ENCODE results near the gene RNF44.
"Not testable (repeated sequence)": the region's sequence is repeated elsewhere in the genome, so short reads cannot be mapped to it uniquely, and the experiment has no call there.

RNF44 gene

DNA sequence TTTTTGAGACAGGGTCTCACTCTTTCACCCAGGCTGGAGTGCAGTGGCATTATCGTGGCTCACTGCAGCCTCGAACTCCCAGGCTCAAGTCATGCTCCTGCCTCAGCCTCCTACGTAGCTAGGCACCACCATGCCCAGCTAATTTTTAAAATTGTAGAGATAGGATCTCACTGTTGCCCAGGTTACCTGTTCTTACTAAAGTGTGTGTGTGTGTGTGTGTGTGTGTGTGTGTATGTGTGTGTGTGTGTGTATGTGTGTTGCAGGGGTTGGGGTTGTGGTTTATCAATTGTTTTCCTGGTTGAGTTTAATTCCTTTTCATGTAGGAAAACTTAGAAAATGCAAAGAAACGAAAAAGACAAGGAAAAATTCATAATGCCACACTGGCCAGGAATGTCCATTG, 21.8 kb downstream of the RNF44 start:
- DNase-seq, result no peak

DNA sequence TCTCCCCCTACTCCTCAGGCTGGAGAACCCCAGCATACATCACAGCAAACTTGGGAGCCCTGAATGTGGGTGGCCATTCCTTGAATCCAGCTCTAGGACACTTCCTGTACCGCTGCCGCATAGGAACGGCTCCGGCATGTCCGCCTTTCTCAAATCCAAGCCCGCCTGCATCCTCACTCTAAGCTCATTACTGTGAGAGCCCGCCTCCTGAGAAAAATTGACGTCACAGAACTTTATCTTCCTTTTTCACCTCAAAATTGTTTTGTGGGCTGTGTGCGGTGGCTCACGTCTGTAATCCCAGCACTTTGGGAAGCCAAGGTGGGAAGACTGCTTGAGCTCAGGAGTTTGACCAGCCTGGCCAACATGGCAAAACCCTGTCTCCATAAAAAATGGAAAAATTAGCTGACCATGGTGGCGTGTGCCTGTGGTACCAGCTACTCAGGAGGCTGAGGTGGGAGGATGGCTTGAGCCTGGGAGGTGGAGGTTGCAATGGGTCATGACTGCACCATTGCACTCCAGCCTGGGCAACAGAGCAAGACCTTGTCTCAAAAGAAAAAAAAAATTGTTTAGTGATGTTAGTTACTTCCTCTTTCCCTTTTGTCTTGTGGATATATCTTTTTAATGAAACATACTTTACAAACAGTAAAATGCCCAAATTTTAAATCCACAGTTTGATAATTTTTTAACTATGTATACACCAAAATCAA, 22.8 kb downstream of the RNF44 start:
- DNase-seq, result no peak

DNA sequence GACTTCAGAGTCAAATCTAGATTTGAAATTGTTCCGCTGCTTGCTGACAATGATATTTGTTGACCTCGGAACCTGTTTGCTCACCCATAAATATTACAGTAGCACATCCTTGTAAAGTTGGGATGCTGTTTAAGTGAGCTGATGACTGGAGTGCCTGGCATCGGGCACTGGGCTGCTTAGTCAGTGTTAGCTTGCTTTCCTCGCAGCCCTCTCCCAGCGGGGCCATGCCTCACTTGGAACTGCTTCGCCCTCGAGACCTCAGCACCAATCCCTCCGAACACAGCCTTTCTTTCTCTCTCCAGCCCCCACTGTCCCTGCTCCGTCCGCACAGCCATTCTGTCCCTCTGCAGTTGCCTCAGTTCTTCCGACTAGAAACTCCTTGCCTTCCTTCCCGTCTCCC, 23.4 kb downstream of the RNF44 start:
- DNase-seq, result no peak

DNA sequence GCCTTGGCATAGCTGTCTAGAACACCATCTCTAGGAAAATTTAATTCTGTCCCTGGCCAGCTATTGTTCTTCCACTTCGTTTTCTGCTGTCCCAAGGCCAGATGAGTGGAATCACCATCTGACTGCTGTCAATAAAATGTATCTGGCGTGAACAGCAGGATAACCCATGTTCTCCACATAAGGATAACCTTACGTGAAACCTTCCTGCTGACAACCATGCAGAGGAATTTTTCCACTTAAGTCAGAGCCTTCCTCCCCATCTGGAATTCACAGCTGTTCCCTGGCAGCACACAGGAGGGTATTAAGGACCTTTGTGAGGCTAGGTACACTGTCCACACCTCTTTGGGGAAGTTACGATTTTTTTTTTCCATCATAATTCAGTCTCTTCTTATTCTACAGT, 28.6 kb downstream of the RNF44 start:
- DNase-seq, result no peak

DNA sequence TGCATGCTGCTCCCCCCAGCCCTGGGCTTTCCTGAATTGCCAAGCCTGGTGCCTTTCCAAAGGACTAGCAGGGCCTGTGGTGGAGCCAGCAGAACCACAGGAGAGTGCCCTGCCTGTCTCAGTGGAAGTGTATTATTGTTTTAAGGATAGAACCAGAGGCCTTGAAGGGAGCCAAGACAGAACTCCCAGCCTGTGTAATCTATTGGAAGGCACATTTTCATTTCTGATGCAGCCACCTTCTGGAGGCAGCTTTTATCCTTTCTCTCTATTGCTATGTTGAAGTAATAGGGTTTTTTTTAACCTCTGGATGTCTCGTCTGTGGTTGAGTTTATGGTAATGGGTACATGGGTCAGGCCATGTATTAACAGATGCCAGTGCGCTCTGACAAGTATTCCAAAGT, 29.3 kb downstream of the RNF44 start:
- no peak for DNase-seq

DNA sequence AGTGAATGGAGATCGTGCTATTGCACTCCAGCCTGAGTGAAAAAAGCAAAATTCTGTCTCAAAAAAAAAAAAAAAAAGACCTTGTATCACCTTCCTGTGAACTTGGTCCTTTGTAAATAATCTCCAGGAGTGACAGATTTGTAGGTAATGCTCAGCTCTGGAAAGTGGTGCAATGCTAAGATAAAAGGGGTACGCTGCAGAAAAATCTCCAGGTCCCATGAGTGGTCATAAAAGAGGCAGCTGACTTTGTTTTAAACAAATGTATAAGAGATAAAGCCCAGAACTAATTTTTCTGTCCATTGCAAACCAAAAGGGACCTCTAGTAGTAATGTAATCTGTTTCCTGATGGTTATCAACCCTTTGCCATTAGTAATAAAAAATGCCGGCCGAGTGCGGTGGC, 33.7 kb downstream of the RNF44 start:
- DNase-seq, result no peak

DNA sequence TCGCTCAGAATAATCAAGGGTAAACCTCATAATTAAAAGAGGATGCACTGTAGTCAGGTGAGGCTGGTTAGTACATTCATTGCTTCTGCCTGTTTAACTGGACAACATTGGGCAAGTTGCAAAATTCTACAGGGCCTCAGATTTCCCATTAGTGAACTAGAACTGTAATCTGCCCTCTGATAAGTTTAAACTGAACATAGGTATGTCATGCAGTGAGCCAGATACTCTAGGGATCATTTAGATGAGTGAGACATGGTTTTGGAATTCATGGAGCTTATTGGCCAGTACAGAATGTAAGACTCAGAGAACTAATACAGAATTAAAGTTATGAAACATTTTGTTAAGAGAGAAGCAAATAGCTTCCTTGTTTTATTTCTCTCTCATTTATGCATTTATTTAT, 35.9 kb downstream of the RNF44 start:
- no peak for DNase-seq

DNA sequence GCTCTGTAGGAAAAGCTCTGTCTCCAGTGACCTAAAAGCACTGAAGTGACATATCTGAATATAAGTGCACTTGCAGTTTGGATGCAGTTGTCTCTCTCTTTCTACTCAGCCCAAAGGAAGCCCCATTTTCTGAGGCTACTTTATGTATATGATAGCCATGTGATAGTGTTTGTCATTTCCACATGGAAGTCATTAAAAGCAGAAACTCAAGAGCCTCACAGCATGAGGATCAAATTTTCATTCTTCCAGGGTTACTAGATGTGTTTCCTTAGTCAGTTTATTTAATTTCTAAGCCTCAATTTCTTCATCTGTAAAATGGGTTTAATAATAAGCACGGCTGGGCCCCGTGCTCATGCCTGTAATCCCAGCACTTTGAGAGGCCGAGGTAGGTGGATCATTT, 36.7 kb downstream of the RNF44 start:
- DNase-seq, result no peak

DNA sequence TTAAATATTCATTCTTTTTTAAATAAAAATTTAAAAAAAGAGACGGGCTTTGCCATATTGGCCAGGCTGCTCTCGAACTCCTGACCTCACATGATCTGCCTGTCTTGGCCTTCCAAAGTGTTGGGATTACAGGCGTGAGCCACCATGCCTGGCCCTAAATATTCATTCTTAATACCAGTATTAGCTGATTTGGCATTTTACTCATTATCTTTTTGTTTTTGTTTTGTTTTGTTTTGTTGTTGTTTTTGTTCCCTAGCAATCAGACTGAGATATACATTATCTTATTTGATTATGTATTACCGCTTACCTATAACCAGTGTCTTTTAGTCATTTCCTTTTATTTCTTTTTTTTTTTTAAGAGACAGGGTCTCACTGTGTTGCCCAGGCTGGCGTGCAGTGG, 37.9 kb downstream of the RNF44 start:
- no peak for DNase-seq

DNA sequence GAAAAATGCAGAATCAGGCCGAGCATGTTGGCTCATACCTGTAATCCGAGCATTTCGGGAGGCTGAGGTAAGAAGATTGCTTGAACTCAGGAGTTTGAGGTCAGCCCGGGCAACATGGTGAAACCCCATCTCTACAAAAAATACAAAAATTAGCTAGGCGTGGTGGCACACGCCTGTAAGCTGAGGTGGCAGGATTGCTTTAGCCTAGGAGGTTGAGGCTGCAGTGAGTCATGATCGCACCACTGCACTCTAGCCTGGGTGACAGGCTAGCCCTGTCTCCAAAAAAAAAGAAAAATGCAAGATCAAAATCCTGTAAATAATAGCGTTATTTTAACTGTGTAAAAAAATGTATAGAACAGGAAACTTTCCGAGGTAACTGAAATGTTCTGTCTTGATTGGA, 39.4 kb downstream of the RNF44 start:
- no peak for DNase-seq

DNA sequence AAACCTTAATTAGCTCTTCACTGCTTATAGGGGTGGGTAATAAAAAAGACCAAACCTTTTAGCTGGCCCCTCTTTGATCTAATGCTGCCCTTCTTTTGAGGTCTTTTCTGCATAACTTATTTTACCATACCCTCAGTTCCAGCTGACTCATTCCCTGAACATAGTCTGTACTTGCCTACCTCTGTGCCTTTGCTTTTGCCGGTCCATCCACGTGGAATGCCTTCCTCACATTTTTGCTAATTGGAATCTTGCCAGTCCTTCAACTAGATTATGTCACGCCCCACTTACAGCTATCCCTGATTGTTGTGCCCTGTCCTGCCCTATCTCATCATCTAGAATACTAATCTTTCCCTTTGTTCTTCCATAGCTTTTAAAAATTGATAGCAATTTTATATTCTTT, 44.8 kb downstream of the RNF44 start:
- no peak for DNase-seq

DNA sequence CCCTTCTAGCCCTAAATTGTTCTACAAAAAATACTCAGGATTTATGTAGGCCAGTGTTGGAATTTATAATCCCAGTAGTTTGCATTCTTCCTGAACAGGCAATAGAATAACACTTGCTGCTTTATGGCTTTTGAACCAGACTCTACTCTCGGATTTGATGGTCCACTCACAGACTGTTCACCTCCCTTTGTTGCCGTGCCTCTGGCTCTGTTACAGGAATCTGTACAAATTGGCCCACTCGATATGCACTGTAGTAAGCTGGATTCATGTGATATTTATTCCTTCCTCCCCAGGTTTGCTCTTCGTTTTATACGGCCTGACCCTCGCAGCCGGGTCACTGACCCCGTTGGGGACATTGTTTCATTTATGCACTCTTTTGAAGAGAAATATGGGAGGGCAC, 45.3 kb downstream of the RNF44 start:
- DNase-seq, result no peak

DNA sequence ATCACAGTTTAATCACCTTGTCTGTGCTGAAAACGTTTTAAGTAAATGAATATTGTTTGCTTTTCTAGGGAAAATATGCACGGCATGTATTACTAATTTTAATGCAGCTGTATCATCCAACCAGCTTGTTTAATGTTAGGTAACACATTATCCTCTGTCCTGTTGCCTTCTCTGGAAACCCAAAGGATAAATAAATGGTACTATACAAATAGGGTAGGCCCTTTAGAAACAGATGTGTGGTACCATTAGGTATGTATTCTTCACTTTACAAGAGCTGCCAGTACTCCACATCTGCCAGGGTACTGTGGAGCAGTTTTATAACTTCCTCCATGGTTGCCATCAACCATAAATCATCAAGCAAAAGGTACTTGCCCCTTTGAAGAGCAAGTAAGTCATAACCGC, 46.1 kb downstream of the RNF44 start:
- DNase-seq, result no peak

DNA sequence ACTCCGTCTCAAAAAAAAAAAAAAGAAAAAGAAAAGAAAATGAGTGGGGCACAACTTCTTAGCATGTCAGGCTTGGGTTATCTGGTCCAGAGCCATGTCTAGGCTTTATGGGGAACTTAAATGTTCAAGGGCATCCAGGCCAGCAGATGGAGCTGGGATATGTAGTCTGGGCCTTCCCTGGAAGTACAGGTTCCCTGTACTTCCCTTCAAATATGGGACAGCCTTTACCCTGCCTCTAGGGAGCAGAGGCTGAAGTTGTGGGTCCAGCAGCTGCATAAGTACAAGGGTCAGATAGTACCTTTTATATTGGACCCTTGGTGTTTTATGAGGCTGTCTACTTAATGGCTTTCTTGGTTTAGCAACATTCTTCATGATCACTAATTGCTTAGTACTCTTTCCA, 46.9 kb downstream of the RNF44 start:
- no peak for DNase-seq

DNA sequence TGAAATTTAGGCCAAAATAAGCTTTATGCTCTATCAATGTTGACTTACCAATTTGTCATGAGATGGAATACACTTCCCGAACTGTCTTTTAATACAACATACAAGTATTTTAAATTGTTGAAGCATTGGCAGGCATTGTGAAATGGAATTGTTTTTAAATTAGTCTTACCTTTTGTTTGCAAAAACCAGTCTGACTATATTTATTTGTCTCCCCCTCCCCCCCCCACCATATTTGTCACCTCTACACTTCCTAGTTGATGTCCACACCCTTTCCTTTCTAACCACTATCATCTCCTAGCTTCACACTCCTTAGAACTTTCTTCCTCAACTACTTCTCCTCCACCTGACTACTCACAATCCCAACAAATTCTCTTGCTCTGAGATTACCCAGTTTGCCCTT, 48.1 kb downstream of the RNF44 start:
- DNase-seq, result no peak

DNA sequence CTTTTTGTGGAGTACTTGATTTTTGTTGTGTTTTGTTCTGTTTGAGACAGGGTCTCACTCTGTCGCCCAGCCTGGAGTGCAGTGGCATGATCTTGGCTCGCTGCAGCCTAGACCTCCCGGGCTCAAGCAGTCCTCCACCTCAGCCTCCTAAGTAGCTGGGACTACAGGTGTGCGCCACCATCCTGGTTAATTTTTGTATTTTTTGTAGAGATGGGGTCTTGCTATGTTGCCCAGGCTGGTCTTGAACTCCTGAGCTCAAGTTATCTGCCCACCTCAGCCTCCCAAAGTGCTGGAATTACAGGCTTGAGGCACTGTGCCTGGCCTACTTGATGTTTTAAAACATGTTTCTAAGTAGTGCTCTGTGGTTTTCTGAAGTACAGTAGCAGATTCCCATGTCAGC, 50.0 kb downstream of the RNF44 start:
- DNase-seq, result not testable (repeated sequence)

DNA sequence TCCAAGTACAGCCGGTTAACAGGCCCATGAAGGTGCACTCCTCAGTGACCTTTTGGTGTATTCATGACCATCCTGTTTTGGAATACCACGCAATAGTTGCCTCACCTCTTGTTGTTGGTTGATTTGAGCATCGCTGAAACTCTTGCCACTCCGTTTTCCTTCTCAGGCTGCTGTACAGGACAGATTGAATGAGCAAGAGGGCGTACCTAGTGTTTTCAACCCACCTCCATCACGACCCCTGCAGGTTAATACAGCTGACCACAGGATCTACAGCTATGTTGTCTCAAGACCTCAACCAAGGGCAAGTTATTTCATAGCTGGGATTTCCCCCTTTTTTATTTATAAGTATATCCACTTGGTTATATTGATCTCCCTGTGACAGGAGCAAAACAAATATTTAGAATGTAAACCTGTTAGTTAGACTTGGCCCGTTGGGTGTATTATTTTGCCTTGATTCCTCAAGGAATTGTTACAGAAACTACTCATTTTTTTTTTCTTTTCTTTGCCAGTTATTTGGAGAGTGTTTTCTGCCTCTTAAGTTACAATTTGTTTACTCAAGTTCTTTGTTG, 50.9 kb downstream of the RNF44 start:
- no peak for DNase-seq

DNA sequence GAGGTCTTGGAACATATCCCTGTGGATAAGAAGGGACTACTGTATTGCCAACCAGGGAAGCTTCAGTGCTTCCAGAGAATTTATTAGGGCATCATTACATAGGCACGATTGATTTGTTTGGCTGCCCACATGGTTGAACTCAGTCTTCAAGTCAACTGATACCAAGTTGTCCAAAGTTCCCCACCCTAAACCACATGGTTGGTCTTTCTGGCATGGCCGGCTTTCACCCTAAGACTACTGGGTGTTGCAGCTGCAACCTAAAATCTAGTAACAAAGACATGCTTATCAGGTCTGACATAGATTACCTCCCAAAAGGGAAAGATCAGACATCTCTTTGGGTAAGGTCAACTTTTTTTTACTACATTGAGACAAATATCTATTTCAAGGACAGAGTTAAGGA, 52.0 kb downstream of the RNF44 start:
- no peak for DNase-seq

DNA sequence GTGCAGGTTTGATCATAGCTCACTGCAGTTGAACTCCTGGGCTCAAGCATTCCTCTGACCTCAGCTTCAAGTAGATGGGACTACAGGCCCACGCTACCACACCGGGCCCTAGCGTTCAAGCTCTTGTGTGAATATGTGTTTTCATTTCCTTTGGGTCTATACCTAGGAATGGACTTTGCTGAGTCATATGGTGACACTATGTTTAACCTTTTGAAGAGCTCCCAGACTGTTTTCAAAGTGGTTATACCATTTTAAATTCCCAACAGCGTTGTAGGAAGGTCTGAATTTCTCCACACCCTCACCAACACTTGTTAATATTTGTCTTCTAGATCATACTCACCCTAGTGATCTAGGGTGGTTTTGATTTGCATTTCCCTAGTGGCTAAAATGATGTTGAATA, 55.5 kb downstream of the RNF44 start:
- DNase-seq, result no peak

Data from suppressor macrophage treated with lipopolysaccharide for 4 hours (primary cell).